Type B pancreatic cell (in vitro differentiated cells): Measurements from ENCODE around the gene ZFP36L2. TPM values are rescaled to one million over a fixed set of nuclear protein-coding genes. Genes with fewer than 3 reads are reported as not detected.

ENCODE experiments used
- DNase-seq: peaks from one replicate; pipeline ENCODE4 v3.0.0; 2021; ENCODE audit warnings: mixed read lengths; ENCODE audit not compliant: unreplicated experiment; ENCODE audit errors: extremely low spot score
- H3K27ac Mint-ChIP-seq: 2 replicates; pipeline ENCODE4 v1.8.0; 2021; ENCODE audit warnings: mild to moderate bottlenecking, mixed read lengths
- H3K27me3 Mint-ChIP-seq: 2 replicates; pipeline ENCODE4 v1.8.0; 2021; ENCODE audit warnings: mixed read lengths
- H3K36me3 Mint-ChIP-seq: 2 replicates; pipeline ENCODE4 v1.8.0; 2021; ENCODE audit warnings: mixed read lengths
- H3K4me1 Mint-ChIP-seq: one replicate; pipeline ENCODE4 v1.8.0; 2021; ENCODE audit warnings: mixed read lengths; ENCODE audit not compliant: unreplicated experiment
- H3K4me3 Mint-ChIP-seq: 2 replicates; pipeline ENCODE4 v1.8.0; 2021; ENCODE audit warnings: mild to moderate bottlenecking, mixed read lengths
- H3K9me3 Mint-ChIP-seq: 2 replicates; pipeline ENCODE4 v1.8.0; 2021; ENCODE audit warnings: mixed read lengths
- CTCF ChIP-seq: fragments of 200-600 bp; sonication (generic); conservative IDR thresholded peaks from 2 replicates; pipeline ENCODE4 v1.5.0; 2021; ENCODE audit warnings: antibody characterized with exemption, mild to moderate bottlenecking
- total RNA-seq: library from RNA; stranded (reverse); gene quantifications from 2 replicates; pipeline ENCODE4 v1.2.1, GENCODE V29; 2021; ENCODE audit warnings: low replicate concordance

Gene ZFP36L2
- total RNA-seq, 1 donor from 2014 or later: 198 TPM

GRCh38 chr2:43178602-43179542 lies 47.5 kb downstream of the ZFP36L2 start:
- peaks cover 5% of the 10 kb centered on the region for H3K36me3 Mint-ChIP-seq
- no peaks in the 10 kb centered on the region for H3K27me3 Mint-ChIP-seq
- no peak for DNase-seq
- peaks cover 46% of the 10 kb centered on the region for H3K4me1 Mint-ChIP-seq
- H3K27ac Mint-ChIP-seq: peak overlapping the region; percentile 93
- peak overlapping the region; percentile 67 for H3K4me3 Mint-ChIP-seq
- peaks cover 3% of the 10 kb centered on the region for H3K9me3 Mint-ChIP-seq
- no peak for TF ChIP-seq CTCF

DNA sequence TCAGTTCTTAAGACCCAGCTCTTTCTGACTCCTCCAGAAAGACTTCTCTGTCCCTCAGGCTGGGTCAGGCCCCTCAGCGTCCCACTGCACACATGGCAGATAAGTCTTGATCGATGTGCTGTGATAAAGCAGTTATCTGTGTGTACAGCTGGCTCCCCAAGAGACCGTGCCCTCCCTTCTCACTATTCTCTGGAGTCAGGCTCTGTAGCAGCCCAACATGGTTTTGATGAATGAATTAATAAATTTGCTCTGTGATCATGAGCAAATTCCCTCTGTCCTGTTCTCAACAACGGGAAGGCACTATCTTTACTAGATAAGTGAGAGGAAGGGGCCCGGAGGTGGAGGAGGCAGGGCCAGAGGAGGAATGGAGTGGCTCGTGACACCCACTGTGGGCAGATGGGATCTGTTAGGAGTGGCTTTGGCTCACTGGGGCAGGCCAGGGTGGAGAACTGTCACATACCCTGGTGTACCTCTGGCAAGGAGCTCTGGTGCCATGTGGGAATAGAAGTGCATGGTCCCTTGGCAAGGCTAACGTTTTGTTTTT lies 48.3 kb downstream of the ZFP36L2 start:
- Mint-ChIP-seq H3K9me3 (no peaks in the 10 kb centered on the region), H3K36me3 (peaks cover 5% of the 10 kb centered on the region), H3K4me3 (peak overlapping the region; percentile 62), H3K27ac (peak overlapping the region; percentile 93), H3K4me1 (peaks cover 42% of the 10 kb centered on the region), H3K27me3 (no peaks in the 10 kb centered on the region)
- no peak for TF ChIP-seq CTCF
- no peak for DNase-seq

- no peak for TF ChIP-seq CTCF
- no peaks in the 10 kb centered on the region for H3K27me3 Mint-ChIP-seq
- H3K4me3 Mint-ChIP-seq: no peak overlapping the region
- H3K4me1 Mint-ChIP-seq: peaks cover 45% of the 10 kb centered on the region
- no peaks in the 10 kb centered on the region for H3K9me3 Mint-ChIP-seq
- H3K27ac Mint-ChIP-seq: no peak overlapping the region
- H3K36me3 Mint-ChIP-seq: peaks cover 5% of the 10 kb centered on the region
- no peak for DNase-seq
These were observed 50.0 kb downstream of the ZFP36L2 start for GRCh38 chr2:43176449-43176848.

DNA sequence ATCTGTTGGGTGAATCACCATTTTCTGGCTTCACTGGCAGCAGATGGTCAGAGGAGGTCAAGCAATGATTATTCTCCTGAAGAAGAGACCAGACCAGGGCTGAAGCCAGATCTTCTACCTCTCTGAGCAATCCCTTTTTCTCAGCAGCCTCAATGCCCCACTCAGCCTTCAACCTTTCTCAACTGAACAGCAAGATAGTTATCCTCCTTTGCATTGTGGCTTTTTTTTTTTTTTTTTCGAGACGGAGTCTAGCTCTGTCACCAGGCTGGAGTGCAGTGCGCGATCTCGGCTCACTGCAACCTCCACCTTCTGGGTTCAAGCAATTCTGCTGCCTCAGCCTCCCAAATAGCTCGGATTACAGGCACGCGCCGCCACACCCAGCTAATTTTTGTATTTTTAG lies 50.5 kb downstream of the ZFP36L2 start:
- Mint-ChIP-seq H3K27ac (peak overlapping the region; percentile 21), H3K36me3 (peaks cover under 1% of the 10 kb centered on the region), H3K4me1 (peaks cover 40% of the 10 kb centered on the region), H3K27me3 (no peaks in the 10 kb centered on the region), H3K9me3 (no peaks in the 10 kb centered on the region), H3K4me3 (no peak overlapping the region)
- no peak for TF ChIP-seq CTCF
- DNase-seq: no peak

GRCh38 chr2:43175020-43175441 lies 51.4 kb downstream of the ZFP36L2 start:
- Mint-ChIP-seq H3K9me3 (no peaks in the 10 kb centered on the region), H3K4me3 (peak overlapping the region; percentile 44), H3K36me3 (no peaks in the 10 kb centered on the region), H3K27ac (peak overlapping the region; percentile 68), H3K4me1 (peaks cover 37% of the 10 kb centered on the region), H3K27me3 (no peaks in the 10 kb centered on the region)
- TF ChIP-seq CTCF: no peak
- DNase-seq: no peak
